GM15510 (cell line): ENCODE results near the gene SFSWAP.

ENCODE experiments used
- POLR2A ChIP-seq: IDR thresholded peaks from 3 replicates; pipeline ENCODE4 v1.6.1; 2011; ENCODE audit warnings: borderline replicate concordance; ENCODE audit not compliant: insufficient read length; ENCODE audit errors: extremely low read depth

SFSWAP gene

GRCh38 chr12:131684015-131684725 is 26.7 kb upstream of the SFSWAP start:
- TF ChIP-seq POLR2A = no peak

- no peak for TF ChIP-seq POLR2A
Measured at GRCh38 chr12:131687346-131688125, 23.4 kb upstream of the SFSWAP start.

GRCh38 chr12:131688131-131688844 is 22.6 kb upstream of the SFSWAP start:
- TF ChIP-seq POLR2A = no peak

- no peak for TF ChIP-seq POLR2A
Measured at GRCh38 chr12:131688845-131689154, 22.1 kb upstream of the SFSWAP start.

- TF ChIP-seq POLR2A = no peak
Measured at GRCh38 chr12:131690320-131690719, 20.6 kb upstream of the SFSWAP start.

- no peak for TF ChIP-seq POLR2A
Measured at GRCh38 chr12:131692431-131692830, 18.5 kb upstream of the SFSWAP start.

GRCh38 chr12:131693149-131693548 is 17.7 kb upstream of the SFSWAP start:
- no peak for TF ChIP-seq POLR2A

- TF ChIP-seq POLR2A = no peak
Measured at GRCh38 chr12:131694116-131694838, 16.6 kb upstream of the SFSWAP start.

GRCh38 chr12:131695968-131696367 is 14.9 kb upstream of the SFSWAP start:
- TF ChIP-seq POLR2A = no peak

GRCh38 chr12:131698286-131698685 is 12.6 kb upstream of the SFSWAP start:
- TF ChIP-seq POLR2A = no peak

GRCh38 chr12:131699434-131699833 is 11.5 kb upstream of the SFSWAP start:
- no peak for TF ChIP-seq POLR2A

- TF ChIP-seq POLR2A = no peak
Measured at GRCh38 chr12:131700271-131700670, 10.6 kb upstream of the SFSWAP start.

GRCh38 chr12:131701705-131702572 is 9.0 kb upstream of the SFSWAP start:
- TF ChIP-seq POLR2A = no peak

- TF ChIP-seq POLR2A = no peak
Measured at GRCh38 chr12:131702573-131702877, 8.4 kb upstream of the SFSWAP start.
